GM12892 (cell line): ENCODE data around the gene CDC42BPG.

Experiments used
- DNase-seq: peaks from one replicate; pipeline ENCODE4 v3.0.0; 2011; ENCODE audit not compliant: insufficient read length
- FAIRE-seq: peaks from 2 replicates; lab custom pipeline; 2011; peaks lifted over from hg19 to GRCh38; lab: Jason Lieb, UNC
- POLR2A ChIP-seq: IDR thresholded peaks from 2 replicates; pipeline ENCODE4 v1.6.1; 2011; ENCODE audit warnings: low read depth, low read length, control low read depth
- POLR2AphosphoS5 ChIP-seq: IDR thresholded peaks from 2 replicates; pipeline ENCODE4 v1.6.1; 2011; ENCODE audit warnings: low read depth, low read length, control low read depth
- TAF1 ChIP-seq: IDR thresholded peaks from 2 replicates; pipeline ENCODE4 v1.6.1; 2011; ENCODE audit warnings: low read depth, mild to moderate bottlenecking, control low read depth, low read length, borderline replicate concordance

Gene CDC42BPG

GRCh38 chr11:64801561-64802369 is 42.7 kb downstream of the CDC42BPG start:
- FAIRE-seq = no peak
- no peak for DNase-seq
- TF ChIP-seq POLR2A (no peak), POLR2AphosphoS5 (no peak)

GRCh38 chr11:64801158-64801464 is 43.3 kb downstream of the CDC42BPG start:
- DNase-seq (peak; percentile 35), FAIRE-seq (peak; percentile 17)
- no peak for TF ChIP-seq POLR2AphosphoS5
- no peak for TF ChIP-seq TAF1
- TF ChIP-seq POLR2A = no peak

GRCh38 chr11:64800303-64801157 is 43.9 kb downstream of the CDC42BPG start:
- TF ChIP-seq POLR2AphosphoS5 (no peak), POLR2A (no peak), TAF1 (no peak)
- peak; percentile 7 for DNase-seq
- FAIRE-seq = peak; percentile 62

- peak; percentile 33 for FAIRE-seq
Observed at GRCh38 chr11:64799623-64800302, 44.7 kb downstream of the CDC42BPG start.

GRCh38 chr11:64799256-64799622 is 45.2 kb downstream of the CDC42BPG start:
- FAIRE-seq (no peak), DNase-seq (no peak)
- TF ChIP-seq TAF1 = no peak
- no peak for TF ChIP-seq POLR2A
- TF ChIP-seq POLR2AphosphoS5 = no peak

More at GRCh38 chr11:64799623-64800302, 44.7 kb downstream of the CDC42BPG start:
- TF ChIP-seq TAF1 (no peak), POLR2A (no peak), POLR2AphosphoS5 (no peak)
- peak; percentile 41 for DNase-seq

- no peak for TF ChIP-seq POLR2A
- TF ChIP-seq TAF1 = no peak
- no peak for TF ChIP-seq POLR2AphosphoS5
- DNase-seq (no peak), FAIRE-seq (no peak)
Observed at GRCh38 chr11:64796757-64797541, 47.5 kb downstream of the CDC42BPG start.

DNA sequence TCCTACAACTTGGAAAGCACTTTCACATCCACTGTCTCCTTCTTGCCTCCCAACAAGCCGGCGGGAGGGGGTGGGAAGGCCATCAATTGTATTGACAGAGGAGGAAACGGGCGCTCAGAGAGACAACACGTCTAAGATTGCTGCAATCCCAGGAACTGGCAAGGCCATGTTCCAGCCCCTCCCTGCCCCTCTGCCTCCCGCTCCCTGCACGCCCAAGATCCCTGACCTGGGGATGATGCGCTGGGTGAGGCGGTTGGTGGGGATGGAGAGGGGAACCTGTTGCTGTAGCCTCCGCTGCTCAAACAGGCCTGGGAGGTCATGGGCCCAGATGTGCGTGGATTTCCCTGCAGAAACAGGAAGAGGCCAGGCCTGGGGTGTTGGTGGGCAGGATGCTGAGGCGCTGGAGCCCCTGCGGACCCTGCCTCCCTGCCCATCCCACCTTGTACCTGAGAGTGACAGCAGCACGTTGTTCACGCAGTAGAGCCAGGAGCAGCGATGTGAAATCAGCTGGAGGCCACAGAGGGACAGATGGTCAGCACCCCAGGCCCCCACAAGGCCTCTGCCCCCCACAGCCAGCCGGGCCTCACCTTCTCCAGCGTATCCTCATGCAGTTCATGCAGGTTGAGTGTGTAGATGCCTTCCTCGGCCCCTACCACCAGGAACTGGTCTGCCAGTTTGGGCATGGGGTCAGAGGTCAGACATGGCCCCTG is 48.3 kb downstream of the CDC42BPG start:
- TF ChIP-seq POLR2A = no peak
- no peak for TF ChIP-seq POLR2AphosphoS5
- no peak for TF ChIP-seq TAF1
- no peak for FAIRE-seq
- DNase-seq = peak; percentile 7

GRCh38 chr11:64794526-64794925 is 49.9 kb downstream of the CDC42BPG start:
- DNase-seq (no peak), FAIRE-seq (no peak)
- no peak for TF ChIP-seq POLR2AphosphoS5
- TF ChIP-seq TAF1 = no peak
- no peak for TF ChIP-seq POLR2A

- no peak for DNase-seq
- TF ChIP-seq POLR2AphosphoS5 (no peak), POLR2A (no peak), TAF1 (no peak)
- FAIRE-seq = no peak
Observed at GRCh38 chr11:64793271-64794160, 50.9 kb downstream of the CDC42BPG start.

GRCh38 chr11:64792482-64792881 is 52.0 kb downstream of the CDC42BPG start:
- FAIRE-seq (no peak), DNase-seq (peak; percentile 16)
- no peak for TF ChIP-seq TAF1
- no peak for TF ChIP-seq POLR2AphosphoS5
- no peak for TF ChIP-seq POLR2A
